Esophagus squamous epithelium (tissue), 5 donors: ENCODE results near the gene GALNT14. TPM values are rescaled to one million over a fixed set of nuclear protein-coding genes. Genes with fewer than 3 reads are reported as not detected.
A peak's percentile ranks its signal among the peaks of the same experiment; 100 is the strongest.

ENCODE experiments used
- DNase-seq: peaks from one replicate; lab custom pipeline; 2025; lab: John Stamatoyannopoulos, UW
- H3K27ac ChIP-seq, 4 donors: fragments of 200-600 bp; sonication (generic); one replicate each; pipeline ENCODE4 v1.5.1; 2016 to 2019; ENCODE audit warnings: mild to moderate bottlenecking in 1 of 4
- H3K27me3 ChIP-seq, 4 donors: fragments of 200-600 bp; sonication (generic); 1 replicate in 3 of 4; 2 replicates in 1 of 4; pipeline versions ENCODE4 v1.5.1 to v1.6.0; 2017 to 2021; ENCODE audit warnings: antibody characterized with exemption in 1 of 4
- H3K36me3 ChIP-seq, 3 donors: fragments of 200-600 bp; sonication (generic); one replicate each; pipeline ENCODE4 v1.5.1; 2016 to 2019
- H3K4me1 ChIP-seq, 3 donors: fragments of 200-600 bp; sonication (generic); one replicate each; pipeline ENCODE4 v1.5.1; 2017 to 2019
- H3K4me3 ChIP-seq, 4 donors: fragments of 200-600 bp; sonication (generic); 1 replicate in 3 of 4; 2 replicates in 1 of 4; pipeline ENCODE4 v1.5.1; 2016 to 2019; ENCODE audit warnings: mild to moderate bottlenecking in 2 of 4, moderate library complexity in 1 of 4
- H3K9me3 ChIP-seq, 3 donors: fragments of 200-600 bp; sonication (generic); one replicate each; pipeline ENCODE4 v1.5.1; 2016 to 2019
- POLR2A ChIP-seq, 4 donors: fragments of 450-650 bp; IDR thresholded peaks; one replicate each; pipeline ENCODE4 v1.6.1; 2017; ENCODE audit warnings: antibody characterized with exemption in 4 of 4, mild to moderate bottlenecking in 4 of 4, moderate library complexity in 3 of 4
- WGBS, 2 donors: methylation state at CpG; one replicate each; pipeline ENCODE4 v1.1.5; 2018; 5-methylcytosine and 5-hydroxymethylcytosine counted together
- intact Hi-C: fragments of 100-400 bp; cut with DNase I; formaldehyde crosslinking; loops from one replicate; pipeline ENCODE4 v1.15.0; 2022
- total RNA-seq, 4 donors: library from RNA; depleted of rRNA; stranded (reverse); fragments of >200 nt; gene quantifications; one replicate each; pipeline ENCODE4 v1.1.0, GENCODE V29; 2016
- TF ChIP-seq, protein P1 (sequence below), 6 experiments: fragments of 450-650 bp in 4 of 6; fragments of 200-600 bp in 2 of 6; sonication (generic) in 2 of 6; IDR thresholded peaks; one replicate each; pipeline ENCODE4 v1.5.1; 2016 to 2019; ENCODE audit warnings: antibody characterized with exemption in 6 of 6, mild to moderate bottlenecking in 4 of 6, moderate library complexity in 4 of 6
- donor health status: DM: yes; HTN: yes; CAD: no.

Gene GALNT14
- total RNA-seq, 4 donors from 2014 or later, result 18.6 to 29.0 (median 21.3) TPM

DNA sequence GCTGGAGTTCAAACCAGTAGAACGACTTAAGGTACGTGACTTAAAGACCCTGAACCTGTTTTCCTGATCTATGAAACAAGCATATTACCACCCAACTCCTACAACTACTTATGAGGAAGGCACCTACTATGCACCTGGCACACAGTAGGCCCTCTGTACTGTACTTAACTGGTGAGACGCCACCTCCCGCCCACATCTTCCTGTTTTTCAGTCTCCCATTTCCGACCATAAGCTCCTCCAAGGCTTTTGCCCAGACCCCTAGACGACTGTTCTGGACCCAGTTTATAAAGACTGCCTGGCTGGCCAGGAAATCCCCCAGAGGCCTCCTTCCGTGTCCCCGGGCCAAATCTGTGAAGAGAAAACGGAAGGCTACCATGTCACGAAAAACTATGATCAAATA is 1.5 kb downstream of the GALNT14 start:
- no peak for DNase-seq
- TF ChIP-seq POLR2A (IDR thresholded peaks at IDR 0.05), result no peak
- TF ChIP-seq, protein P1, sequence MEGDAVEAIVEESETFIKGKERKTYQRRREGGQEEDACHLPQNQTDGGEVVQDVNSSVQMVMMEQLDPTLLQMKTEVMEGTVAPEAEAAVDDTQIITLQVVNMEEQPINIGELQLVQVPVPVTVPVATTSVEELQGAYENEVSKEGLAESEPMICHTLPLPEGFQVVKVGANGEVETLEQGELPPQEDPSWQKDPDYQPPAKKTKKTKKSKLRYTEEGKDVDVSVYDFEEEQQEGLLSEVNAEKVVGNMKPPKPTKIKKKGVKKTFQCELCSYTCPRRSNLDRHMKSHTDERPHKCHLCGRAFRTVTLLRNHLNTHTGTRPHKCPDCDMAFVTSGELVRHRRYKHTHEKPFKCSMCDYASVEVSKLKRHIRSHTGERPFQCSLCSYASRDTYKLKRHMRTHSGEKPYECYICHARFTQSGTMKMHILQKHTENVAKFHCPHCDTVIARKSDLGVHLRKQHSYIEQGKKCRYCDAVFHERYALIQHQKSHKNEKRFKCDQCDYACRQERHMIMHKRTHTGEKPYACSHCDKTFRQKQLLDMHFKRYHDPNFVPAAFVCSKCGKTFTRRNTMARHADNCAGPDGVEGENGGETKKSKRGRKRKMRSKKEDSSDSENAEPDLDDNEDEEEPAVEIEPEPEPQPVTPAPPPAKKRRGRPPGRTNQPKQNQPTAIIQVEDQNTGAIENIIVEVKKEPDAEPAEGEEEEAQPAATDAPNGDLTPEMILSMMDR (IDR thresholded peaks at IDR 0.05), result no peak
- intact Hi-C loops, result no loop called here
- Histone ChIP-seq H3K27ac (peak overlapping the region in 2 of 4 donors; percentile 59 to 63), H3K36me3 (no peaks in the 10 kb centered on the region), H3K9me3 (no peaks in the 10 kb centered on the region), H3K27me3 (peaks cover 0 to 53% (median 3%) of the 10 kb centered on the region in 4 donors), H3K4me3 (peak overlapping the region; percentile 60 to 70 (median 63)), H3K4me1 (peaks cover 8 to 36% (median 11%) of the 10 kb centered on the region in 3 donors)
- 22 to 24% methylated on average over 10 of the region's 10 CpGs for WGBS, 2 donors

DNA sequence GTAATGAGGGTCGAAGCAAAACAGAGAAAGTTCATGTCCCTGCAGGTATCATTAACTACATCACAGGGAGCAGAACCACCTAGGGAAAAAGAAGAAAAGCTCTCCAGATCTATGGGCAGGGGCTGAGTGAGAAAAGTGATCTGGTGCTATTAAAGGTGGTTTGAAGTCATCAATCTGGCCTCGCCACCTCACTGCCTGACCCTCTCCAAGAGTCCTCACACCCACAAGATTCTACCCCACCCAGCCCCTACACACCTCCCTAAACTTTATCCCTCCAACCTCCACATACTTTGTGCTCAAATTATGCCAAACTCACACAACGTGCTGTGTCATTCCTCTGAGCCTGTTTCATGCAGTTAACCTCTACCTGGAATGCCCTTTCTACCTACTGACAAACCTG is 2.2 kb downstream of the GALNT14 start:
- peaks cover 8 to 36% (median 11%) of the 10 kb centered on the region in 3 donors for H3K4me1 ChIP-seq
- H3K27ac ChIP-seq, result no peak overlapping the region
- peak overlapping the region in 1 of 4 donors; percentile 70 for H3K4me3 ChIP-seq
- DNase-seq, result no peak
- TF ChIP-seq, protein P1 (IDR thresholded peaks at IDR 0.05), result no peak
- TF ChIP-seq POLR2A (IDR thresholded peaks at IDR 0.05), result no peak
- 41 to 57% methylated on average over 3 of the region's 3 CpGs for WGBS, 2 donors
- intact Hi-C loops, result no loop called here
- H3K9me3 ChIP-seq, result no peaks in the 10 kb centered on the region
- H3K36me3 ChIP-seq, result no peaks in the 10 kb centered on the region
- H3K27me3 ChIP-seq, result peaks cover 0 to 53% (median 3%) of the 10 kb centered on the region in 4 donors

GRCh38 chr2:31134480-31134879 is 3.8 kb downstream of the GALNT14 start:
- Histone ChIP-seq H3K9me3 (no peaks in the 10 kb centered on the region), H3K27ac (no peak overlapping the region), H3K4me1 (peaks cover 8 to 36% (median 11%) of the 10 kb centered on the region in 3 donors), H3K36me3 (no peaks in the 10 kb centered on the region), H3K27me3 (peaks cover 0 to 52% (median 3%) of the 10 kb centered on the region in 4 donors), H3K4me3 (no peak overlapping the region)
- intact Hi-C loops, result no loop called here
- no peak for DNase-seq
- 56 to 82% methylated on average over 2 to 4 of the region's 5 CpGs for WGBS, 2 donors
- TF ChIP-seq POLR2A (IDR thresholded peaks at IDR 0.05), result no peak
- TF ChIP-seq, protein P1 (IDR thresholded peaks at IDR 0.05), result no peak

- Histone ChIP-seq H3K36me3 (no peaks in the 10 kb centered on the region), H3K4me1 (peaks cover 5 to 26% (median 6%) of the 10 kb centered on the region in 3 donors), H3K4me3 (no peak overlapping the region), H3K27ac (no peak overlapping the region), H3K9me3 (no peaks in the 10 kb centered on the region), H3K27me3 (peaks cover 0 to 36% (median 3%) of the 10 kb centered on the region in 4 donors)
- no peak for DNase-seq
- intact Hi-C loops, result no loop called here
- WGBS, 2 donors, result 85 to 88% methylated on average over 4 to 5 of the region's 5 CpGs
- TF ChIP-seq, protein P1 (IDR thresholded peaks at IDR 0.05), result no peak
Measured at GRCh38 chr2:31132786-31133185, 5.5 kb downstream of the GALNT14 start.

DNA sequence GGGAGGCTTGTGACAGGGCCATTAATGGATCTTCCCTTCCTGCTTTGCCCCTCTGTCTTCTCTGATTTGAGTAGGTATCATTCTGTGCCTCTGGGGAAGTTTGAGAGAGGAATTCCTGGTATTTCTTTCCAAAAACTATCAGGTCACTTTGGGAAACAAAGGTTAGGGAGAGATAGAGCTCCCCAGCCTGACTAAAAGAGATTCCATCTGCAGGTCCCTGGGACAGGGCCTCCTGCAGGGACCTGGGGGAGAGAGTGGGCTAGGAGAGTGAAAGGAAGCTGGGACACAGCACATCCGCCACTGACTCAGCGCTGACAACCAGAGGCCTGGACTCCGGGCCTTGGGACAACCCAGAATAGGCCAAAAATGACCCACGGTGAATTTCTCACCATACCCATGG is 6.4 kb downstream of the GALNT14 start:
- Histone ChIP-seq H3K9me3 (no peaks in the 10 kb centered on the region), H3K36me3 (no peaks in the 10 kb centered on the region), H3K4me3 (no peak overlapping the region), H3K27ac (no peak overlapping the region), H3K4me1 (peaks cover 0 to 16% (median 3%) of the 10 kb centered on the region in 3 donors), H3K27me3 (peaks cover 0 to 27% (median 3%) of the 10 kb centered on the region in 4 donors)
- 61 to 78% methylated on average over 4 of the region's 4 CpGs for WGBS, 2 donors
- DNase-seq, result no peak
- intact Hi-C loops, result no loop called here
- TF ChIP-seq, protein P1 (IDR thresholded peaks at IDR 0.05), result no peak
- no peak for TF ChIP-seq POLR2A (IDR thresholded peaks at IDR 0.05)
